ENCODE data around the gene WDR88. TPM values are rescaled to one million over a fixed set of nuclear protein-coding genes. Genes with fewer than 3 reads are reported as not detected.

The WDR88 gene
- total and polyA plus RNA-seq, 2 experiments from 2014 or later: not detected

DNA sequence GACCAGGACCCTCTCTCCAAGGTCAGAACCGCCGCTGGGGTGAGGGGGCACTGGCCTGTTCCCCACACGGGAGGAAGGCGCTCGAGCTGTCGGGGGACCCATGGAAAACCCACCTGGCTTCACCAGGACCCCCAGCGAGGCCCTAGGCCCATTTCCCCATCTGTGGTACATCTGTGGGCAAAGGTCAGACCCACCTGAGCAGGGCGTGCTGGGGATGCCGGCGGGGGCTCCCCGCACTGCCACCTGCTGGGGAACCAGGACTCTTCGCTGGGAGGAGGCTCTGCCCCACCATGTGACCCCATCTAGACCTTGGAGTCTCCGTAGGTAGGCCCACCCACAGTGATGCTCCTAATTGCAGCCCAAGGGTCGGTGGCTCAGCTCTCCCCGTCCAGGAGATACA lies 511 bp downstream of the WDR88 start:
- Mint-ChIP-seq H3K36me3 (ENCODE audit: low read depth) (peaks cover 17% of the 10 kb centered on the region), H3K27ac (no peak overlapping the region), H3K9me3 (no peaks in the 10 kb centered on the region; the same call in 2 of the 3 replicates), H3K4me1 (peaks cover 6% of the 10 kb centered on the region; the same call in 2 of the 3 replicates), H3K27me3 (ENCODE audit: insufficient read depth, low read depth, poor library complexity) (peaks cover 9% of the 10 kb centered on the region), H3K4me3 (no peak overlapping the region)
- Histone ChIP-seq H4K20me1 (replicated peaks; ENCODE audit: insufficient read depth) (no peaks in the 10 kb centered on the region), H3K27me3 (ENCODE audit: insufficient read depth) (no peaks in the 10 kb centered on the region), H3K4me3 (no peak overlapping the region), H3K79me2 (replicated peaks; ENCODE audit: insufficient read depth) (no peaks in the 10 kb centered on the region), H3K4me1 (ENCODE audit: insufficient read depth) (peaks cover 5% of the 10 kb centered on the region), H3K9me2 (ENCODE audit: insufficient read depth) (no peaks in the 10 kb centered on the region), H3K36me3 (ENCODE audit: insufficient read depth) (no peaks in the 10 kb centered on the region), H3K27ac (ENCODE audit: low read depth) (no peak overlapping the region), H3F3A (replicated peaks; ENCODE audit: low read depth) (no peaks in the 10 kb centered on the region), H2AFZ (no peak overlapping the region), H3K4me2 (no peak overlapping the region)
- ATAC-seq: peak; percentile 85
- TF ChIP-seq CREB1 (CRISPR knock-in tag; IDR thresholded peaks at IDR 0.05; ENCODE audit: low read depth): no peak
- TF ChIP-seq CTCF (conservative IDR thresholded peaks at IDR 0.05; ENCODE audit: low read depth in 2 of 2): peak; percentile 56 to 72
- no peak for TF ChIP-seq STAT1 (IDR thresholded peaks at IDR 0.05; ENCODE audit: unreplicated experiment)
- TF ChIP-seq NANOG (IDR thresholded peaks at IDR 0.05; ENCODE audit: borderline replicate concordance): no peak
- TF ChIP-seq, protein P1, sequence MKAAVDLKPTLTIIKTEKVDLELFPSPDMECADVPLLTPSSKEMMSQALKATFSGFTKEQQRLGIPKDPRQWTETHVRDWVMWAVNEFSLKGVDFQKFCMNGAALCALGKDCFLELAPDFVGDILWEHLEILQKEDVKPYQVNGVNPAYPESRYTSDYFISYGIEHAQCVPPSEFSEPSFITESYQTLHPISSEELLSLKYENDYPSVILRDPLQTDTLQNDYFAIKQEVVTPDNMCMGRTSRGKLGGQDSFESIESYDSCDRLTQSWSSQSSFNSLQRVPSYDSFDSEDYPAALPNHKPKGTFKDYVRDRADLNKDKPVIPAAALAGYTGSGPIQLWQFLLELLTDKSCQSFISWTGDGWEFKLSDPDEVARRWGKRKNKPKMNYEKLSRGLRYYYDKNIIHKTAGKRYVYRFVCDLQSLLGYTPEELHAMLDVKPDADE (IDR thresholded peaks at IDR 0.05): no peak
- DNase-seq (ENCODE audit: low spot score): peak; percentile 70

DNA sequence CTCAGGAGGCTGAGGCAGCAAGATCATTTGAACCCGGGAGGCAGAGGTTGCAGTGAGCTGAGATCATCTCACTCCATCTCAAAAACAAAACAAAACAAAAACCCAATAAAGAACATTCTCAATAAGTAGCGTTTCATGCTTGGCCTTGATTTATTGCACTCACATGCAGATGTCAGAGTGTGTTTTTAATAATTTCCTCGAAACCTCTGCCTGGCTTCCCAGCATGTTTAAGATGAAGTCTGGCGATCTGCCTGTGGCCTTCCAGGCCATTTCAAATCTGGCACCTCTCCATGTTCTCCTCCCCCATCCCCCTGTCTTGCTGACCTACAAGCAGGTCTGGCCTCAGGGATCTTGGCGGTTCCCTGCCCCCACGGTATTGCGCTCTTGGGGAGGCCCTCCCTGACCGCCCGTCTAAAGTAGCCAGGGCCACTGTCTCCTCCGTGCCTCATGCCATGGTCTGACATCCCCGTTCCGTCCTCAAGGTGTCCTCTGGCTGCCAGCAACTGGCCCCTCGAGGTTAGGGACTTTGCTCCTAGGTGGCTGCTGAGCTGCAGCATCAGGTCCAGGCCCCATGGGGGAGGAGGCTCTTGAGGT lies 1.6 kb downstream of the WDR88 start:
- DNase-seq (ENCODE audit: low spot score): peak; percentile 51
- H3K4me1 Mint-ChIP-seq: peaks cover 6% of the 10 kb centered on the region; the same call in 2 of the 3 replicates
- Histone ChIP-seq H3K27ac (ENCODE audit: low read depth) (no peak overlapping the region), H3K9me2 (ENCODE audit: insufficient read depth) (no peaks in the 10 kb centered on the region), H3K27me3 (ENCODE audit: insufficient read depth) (no peaks in the 10 kb centered on the region), H2AFZ (0 out of 2 replicates have a peak overlapping the region, but pooled peaks have one; percentile 10), H4K20me1 (replicated peaks; ENCODE audit: insufficient read depth) (no peaks in the 10 kb centered on the region), H3K4me3 (no peak overlapping the region), H3K4me1 (ENCODE audit: insufficient read depth) (peaks cover 5% of the 10 kb centered on the region), H3K79me2 (replicated peaks; ENCODE audit: insufficient read depth) (no peaks in the 10 kb centered on the region), H3K4me2 (no peak overlapping the region), H3F3A (replicated peaks; ENCODE audit: low read depth) (no peaks in the 10 kb centered on the region), H3K36me3 (ENCODE audit: insufficient read depth) (no peaks in the 10 kb centered on the region)
- ATAC-seq: peak; percentile 11; the same call in 1 of the 3 replicates
- no peaks in the 10 kb centered on the region; the same call in 2 of the 3 replicates for H3K9me3 Mint-ChIP-seq
- peaks cover 9% of the 10 kb centered on the region for H3K27me3 Mint-ChIP-seq (ENCODE audit: insufficient read depth, low read depth, poor library complexity)
- H3K4me3 Mint-ChIP-seq: no peak overlapping the region
- peaks cover 11% of the 10 kb centered on the region for H3K36me3 Mint-ChIP-seq (ENCODE audit: low read depth)
- 0 out of 2 replicates have a peak overlapping the region, but pooled peaks have one; percentile 44 for H3K27ac Mint-ChIP-seq
- TF ChIP-seq STAT1 (IDR thresholded peaks at IDR 0.05; ENCODE audit: unreplicated experiment) (no peak), EZH2phosphoT487 (IDR thresholded peaks at IDR 0.05; ENCODE audit: unreplicated experiment) (no peak), POLR2AphosphoS5 (IDR thresholded peaks at IDR 0.05; ENCODE audit: low read depth) (no peak), CTCF (conservative IDR thresholded peaks at IDR 0.05; ENCODE audit: low read depth in 2 of 2) (peak; percentile 10 to 33; a peak in 2 of 4 replicates)
- TF ChIP-seq, protein P1 (IDR thresholded peaks at IDR 0.05): no peak
